Heart left ventricle (tissue), 16 donors: Measurements from ENCODE around the gene VPS35L. TPM values are rescaled to one million over a fixed set of nuclear protein-coding genes. Genes with fewer than 3 reads are reported as not detected.

Experiments
- ATAC-seq, 4 donors: fragments of 200-7000 bp; cut with Tn5 transposase; one replicate each; pipeline ENCODE4 v1.9.1; 2020 to 2022; ENCODE audit warnings: moderate library complexity in 4 of 4, mild to moderate bottlenecking in 3 of 4, moderate number of reproducible peaks in 1 of 4
- DNase-seq, 5 donors: peaks; one replicate each; pipeline ENCODE4 v3.0.0-alpha.2; 2020
- H3K27ac ChIP-seq, 12 donors: fragments of 200-600 bp; sonication (generic) in 4 of 12; one replicate each; pipeline versions ENCODE4 v1.5.0 to v1.8.0; 2016 to 2022; ENCODE audit warnings: mild to moderate bottlenecking in 2 of 12
- H3K27me3 ChIP-seq, 9 donors: fragments of 200-600 bp; sonication (generic) in 2 of 9; one replicate each; pipeline versions ENCODE4 v1.5.1 to v1.8.0; 2016 to 2022; ENCODE audit warnings: mild to moderate bottlenecking in 3 of 9
- H3K36me3 ChIP-seq, 9 donors: fragments of 200-600 bp; sonication (generic) in 2 of 9; one replicate each; pipeline versions ENCODE4 v1.5.0 to v1.8.0; 2018 to 2022; ENCODE audit warnings: mild to moderate bottlenecking in 2 of 9
- H3K4me1 ChIP-seq, 12 donors: fragments of 200-600 bp; sonication (generic) in 4 of 12; one replicate each; pipeline versions ENCODE4 v1.5.0 to v1.8.0; 2016 to 2022; ENCODE audit warnings: mild to moderate bottlenecking in 3 of 12
- H3K4me3 ChIP-seq, 12 donors: fragments of 200-600 bp; sonication (generic) in 4 of 12; one replicate each; pipeline versions ENCODE4 v1.5.0 to v1.8.0; 2017 to 2022; ENCODE audit warnings: mild to moderate bottlenecking in 9 of 12, moderate library complexity in 4 of 12
- H3K9me3 ChIP-seq, 12 donors: fragments of 200-600 bp; sonication (generic) in 4 of 12; one replicate each; pipeline versions ENCODE4 v1.5.0 to v1.8.0; 2016 to 2022; ENCODE audit warnings: mild to moderate bottlenecking in 1 of 12
- POLR2A ChIP-seq, 2 donors: fragments of 450-650 bp; IDR thresholded peaks; one replicate each; pipeline ENCODE4 v1.6.1; 2017; ENCODE audit warnings: antibody characterized with exemption in 2 of 2, mild to moderate bottlenecking in 2 of 2, moderate library complexity in 2 of 2
- WGBS, 4 donors: extraction: QIAGEN DNeasy Blood & Tissue Kit in 2 of 4; methylation state at CpG; one replicate each; pipeline versions ENCODE4 v1.1.5 to v1.1.7; 2013 to 2018; 5-methylcytosine and 5-hydroxymethylcytosine counted together
- intact Hi-C, 10 donors: fragments of 100-400 bp; cut with DNase I; formaldehyde crosslinking; loops; one replicate each; pipeline versions ENCODE4 v1.11.1 to v1.14.2; 2022
- polyA plus RNA-seq, 2 donors: library from polyadenylated mRNA; stranded (reverse); fragments of 200-250 nt; gene quantifications; one replicate each; pipeline ENCODE4 v1.2.3, GENCODE V29; 2013
- total RNA-seq, 9 donors: library from RNA; depleted of rRNA in 2 of 9; stranded (reverse); fragments of >200 nt in 2 of 9; fragmentation: NEBNext Ultra II Directional in 3 of 9; extraction: Animal tissue kit (Norgen Biotek cat#: 25700) in 3 of 9; gene quantifications; one replicate each; pipeline versions ENCODE4 v1.1.0 to v1.2.4, GENCODE V29; 2016 to 2023
- TF ChIP-seq, protein P1 (sequence below), 12 donors: fragments of 200-600 bp; sonication (generic) in 4 of 12; IDR thresholded peaks; one replicate each; pipeline versions ENCODE4 v1.5.0 to v1.8.0; 2018 to 2022; ENCODE audit warnings: antibody characterized with exemption in 12 of 12, mild to moderate bottlenecking in 5 of 12
- donor health status: ischemic (EF 13 %, LVEDD 7.1; RV severe dilation, severe dysfunction).
- donor health status: healthy with polysubstance abuse.
- donor health status: DM: no; HTN: yes; CAD: no.
- donor health status: DM: no; HTN: no; CAD: no.
- donor health status: ischemic (EF 25% LVEDD 6.9; RV normal size, moderate dysfunction).
- donor health status: ischemic (EF 25% LVEDD 5.7; RV mildly dilated, moderate dysfunction).
- donor health status: healthy.
- donor health status: DM: yes; HTN: yes; CAD: no.
- donor health status: ischemic (EF 35%, LVEDD 5.7; RV mildly dilated, moderate dysfunction).
- donor health status: nonischemic (EF 11% LVEDD 7.7; RV severe dilation, severe dysfunction).
- donor health status: DM: yes; HTN: yes; CAD: no.
- donor health status: PGD.
- donor health status: ischemic (EF 29% LVEDD 5.4; RV normal size, mild dysfunction).
- donor health status: nonischemic (EF 23%, LVEDD 6.1; RV moderate dilation, normal function).

Gene VPS35L
- total and polyA plus RNA-seq, 11 donors, result 13.7 to 47.3 (median 24.4) TPM

DNA sequence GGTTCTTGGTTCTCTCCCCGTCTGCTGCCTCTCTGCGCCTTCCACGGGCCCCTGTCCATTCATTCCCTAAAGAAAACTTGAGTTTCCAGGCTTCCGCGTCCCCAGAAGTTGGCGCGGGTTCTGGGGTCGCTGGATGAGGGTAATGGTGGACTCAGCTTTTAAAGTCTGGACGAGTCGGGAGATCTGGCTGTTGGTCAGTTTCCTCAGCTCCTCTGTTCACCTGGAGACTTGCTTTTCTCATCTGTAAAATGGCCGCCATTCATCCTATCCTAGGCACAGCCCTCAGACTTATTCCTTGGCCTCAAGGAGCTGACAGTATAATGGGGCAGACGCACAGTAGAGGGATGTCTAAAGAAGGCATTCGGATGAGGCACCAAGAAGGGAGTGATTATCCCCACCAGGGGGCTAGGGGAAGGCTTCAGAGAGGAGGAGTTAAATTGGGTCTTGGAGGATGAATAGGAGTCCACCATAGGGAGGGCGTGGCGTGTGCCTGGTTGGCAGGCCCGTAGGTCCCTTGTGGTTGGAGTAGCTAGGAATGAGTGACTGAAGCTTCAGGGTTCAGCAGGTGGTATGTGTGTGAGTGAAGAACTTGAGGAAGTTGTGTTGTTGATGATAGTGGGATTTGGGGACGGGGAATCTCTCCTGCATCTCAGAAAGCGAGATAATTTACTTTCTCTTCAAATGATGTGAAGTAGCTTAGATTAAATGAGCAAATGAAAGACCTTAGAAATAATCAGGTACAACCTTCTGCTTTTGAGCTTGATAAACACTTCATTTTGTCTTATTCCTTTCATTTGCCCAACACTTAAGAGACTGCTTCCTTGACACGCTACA, 652 bp downstream of the VPS35L start:
- Histone ChIP-seq H3K36me3 (peaks cover 0 to 13% (median 8%) of the 10 kb centered on the region in 9 donors), H3K27me3 (no peaks in the 10 kb centered on the region), H3K4me1 (peaks cover 0 to 15% (median 8%) of the 10 kb centered on the region in 12 donors), H3K4me3 (peak overlapping the region; percentile 58 to 95 (median 72)), H3K9me3 (no peaks in the 10 kb centered on the region), H3K27ac (peak overlapping the region; percentile 43 to 91 (median 86))
- intact Hi-C loops, result loop anchor here in 5 of 10 donors (2.0 to 10.0 kb wide), 7 partner anchors 33 to 831 kb away; partner anchors contain the start of genes CCP110 (in 2 of the 5), GDE1 (in 2 of the 5), IQCK (in 1 of the 5) and KNOP1 (in 1 of the 5)
- TF ChIP-seq POLR2A (IDR thresholded peaks at IDR 0.05), result no peak
- TF ChIP-seq, protein P1, sequence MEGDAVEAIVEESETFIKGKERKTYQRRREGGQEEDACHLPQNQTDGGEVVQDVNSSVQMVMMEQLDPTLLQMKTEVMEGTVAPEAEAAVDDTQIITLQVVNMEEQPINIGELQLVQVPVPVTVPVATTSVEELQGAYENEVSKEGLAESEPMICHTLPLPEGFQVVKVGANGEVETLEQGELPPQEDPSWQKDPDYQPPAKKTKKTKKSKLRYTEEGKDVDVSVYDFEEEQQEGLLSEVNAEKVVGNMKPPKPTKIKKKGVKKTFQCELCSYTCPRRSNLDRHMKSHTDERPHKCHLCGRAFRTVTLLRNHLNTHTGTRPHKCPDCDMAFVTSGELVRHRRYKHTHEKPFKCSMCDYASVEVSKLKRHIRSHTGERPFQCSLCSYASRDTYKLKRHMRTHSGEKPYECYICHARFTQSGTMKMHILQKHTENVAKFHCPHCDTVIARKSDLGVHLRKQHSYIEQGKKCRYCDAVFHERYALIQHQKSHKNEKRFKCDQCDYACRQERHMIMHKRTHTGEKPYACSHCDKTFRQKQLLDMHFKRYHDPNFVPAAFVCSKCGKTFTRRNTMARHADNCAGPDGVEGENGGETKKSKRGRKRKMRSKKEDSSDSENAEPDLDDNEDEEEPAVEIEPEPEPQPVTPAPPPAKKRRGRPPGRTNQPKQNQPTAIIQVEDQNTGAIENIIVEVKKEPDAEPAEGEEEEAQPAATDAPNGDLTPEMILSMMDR (IDR thresholded peaks at IDR 0.05), result no peak
- DNase-seq (no peak), ATAC-seq (no peak)
- 36 to 42% (median 37%) methylated on average over 16 to 19 of the region's 19 CpGs for WGBS, 4 donors

DNA sequence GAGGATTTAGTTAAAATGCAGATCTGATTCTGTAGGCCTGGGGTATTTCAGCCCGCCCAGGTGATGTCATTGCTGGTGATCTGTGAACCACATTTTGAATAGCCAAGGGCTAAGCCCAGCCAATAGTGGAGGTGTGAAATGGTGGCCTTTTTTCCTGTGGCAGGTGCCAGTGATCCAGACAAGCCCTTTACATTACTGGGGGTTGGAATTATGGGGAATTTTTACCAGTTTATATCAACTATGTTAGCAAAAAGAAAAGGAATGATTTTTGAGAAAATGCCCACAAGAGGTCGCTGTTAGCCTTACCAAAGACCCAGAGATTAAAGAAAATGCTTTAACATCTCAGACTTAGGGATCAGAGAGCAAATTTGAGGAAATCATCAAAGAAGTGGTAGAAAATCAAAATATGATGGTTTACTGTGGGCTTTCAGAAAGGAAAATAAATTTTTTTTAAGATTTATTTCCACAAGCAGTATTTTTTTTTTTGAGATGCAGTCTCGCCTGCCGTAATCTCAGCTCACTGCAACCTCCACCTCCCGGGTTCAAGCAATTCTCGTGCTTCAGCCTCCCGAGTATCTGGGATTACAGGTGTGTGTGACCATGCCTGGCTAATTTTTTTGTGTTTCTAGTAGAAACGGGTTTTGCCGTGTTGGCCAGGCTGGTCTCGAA, 3.9 kb downstream of the VPS35L start:
- Histone ChIP-seq H3K27ac (no peak overlapping the region), H3K4me3 (no peak overlapping the region), H3K27me3 (no peaks in the 10 kb centered on the region), H3K9me3 (peaks cover 0 to 11% (median 2%) of the 10 kb centered on the region in 12 donors), H3K36me3 (no peaks in the 10 kb centered on the region), H3K4me1 (peaks cover 0 to 13% (median 7%) of the 10 kb centered on the region in 12 donors)
- no peak for ATAC-seq
- no peak for TF ChIP-seq POLR2A (IDR thresholded peaks at IDR 0.05)
- TF ChIP-seq, protein P1 (IDR thresholded peaks at IDR 0.05), result peak; percentile 57 to 83 (median 69)
- no peak for DNase-seq
- intact Hi-C loops, result loop anchor here in 8 of 10 donors (1.0 to 10.0 kb wide), 8 partner anchors 37 to 828 kb away; partner anchors contain the start of genes CCP110 (in 1 of the 8), GDE1 (in 1 of the 8), GPRC5B (in 1 of the 8) and IQCK (in 1 of the 8)
- 73 to 81% (median 79%) methylated on average over 10 of the region's 10 CpGs for WGBS, 4 donors

DNA sequence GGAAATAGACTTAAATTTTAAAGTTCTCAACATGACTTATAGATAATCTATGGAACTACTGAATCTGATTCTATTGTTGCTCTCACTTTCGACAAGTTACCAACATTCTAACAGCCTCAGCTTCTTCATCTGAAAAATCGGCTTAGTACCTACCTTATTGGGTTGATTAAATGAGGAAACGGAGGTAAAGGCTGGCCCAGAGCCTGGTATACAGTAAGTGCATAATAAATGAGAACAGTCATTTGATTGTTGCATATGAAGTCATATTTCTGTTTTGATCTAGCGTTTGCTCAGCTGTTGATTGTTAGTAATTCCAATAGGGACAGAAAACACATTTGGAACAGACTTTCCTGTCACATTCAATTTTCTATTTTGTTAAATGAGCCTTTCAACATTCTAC, 4.6 kb downstream of the VPS35L start:
- intact Hi-C loops, result loop anchor here in 1 of 10 donors (2.0 to 5.0 kb wide), 2 partner anchors 37 to 327 kb away; no protein-coding TSS in a partner anchor

More for the DNA sequence above, 4.6 kb downstream of the VPS35L start:
- TF ChIP-seq POLR2A (IDR thresholded peaks at IDR 0.05), result no peak
- TF ChIP-seq, protein P1 (IDR thresholded peaks at IDR 0.05), result no peak
- no peaks in the 10 kb centered on the region for H3K27me3 ChIP-seq
- peaks cover 0 to 8% (median 4%) of the 10 kb centered on the region in 12 donors for H3K4me1 ChIP-seq
- ATAC-seq (no peak), DNase-seq (no peak)
- WGBS, 4 donors, result 93 to 96% (median 95%) methylated on average over 4 of the region's 4 CpGs
- H3K27ac ChIP-seq, result no peak overlapping the region
- peaks cover 0 to 6% (median 4%) of the 10 kb centered on the region in 9 donors for H3K36me3 ChIP-seq
- no peak overlapping the region for H3K4me3 ChIP-seq
- H3K9me3 ChIP-seq, result peaks cover 0 to 11% (median 2%) of the 10 kb centered on the region in 12 donors
